ENCODE measurements around the gene PCSK1N.

PCSK1N gene

GRCh38 chrX:48791063-48791820, 44.2 kb downstream of the PCSK1N start:
- DNase-seq (ENCODE audit: low spot score), result no peak
- no peak for TF ChIP-seq CTCF (IDR thresholded peaks at IDR 0.05; ENCODE audit: borderline replicate concordance, control extremely low read depth, extremely low read depth, insufficient read depth, missing control alignments)
- in situ Hi-C loops (cut with MboI; ENCODE audit: low sequenced_read_pairs, unreplicated experiment), result no loop called here

DNA sequence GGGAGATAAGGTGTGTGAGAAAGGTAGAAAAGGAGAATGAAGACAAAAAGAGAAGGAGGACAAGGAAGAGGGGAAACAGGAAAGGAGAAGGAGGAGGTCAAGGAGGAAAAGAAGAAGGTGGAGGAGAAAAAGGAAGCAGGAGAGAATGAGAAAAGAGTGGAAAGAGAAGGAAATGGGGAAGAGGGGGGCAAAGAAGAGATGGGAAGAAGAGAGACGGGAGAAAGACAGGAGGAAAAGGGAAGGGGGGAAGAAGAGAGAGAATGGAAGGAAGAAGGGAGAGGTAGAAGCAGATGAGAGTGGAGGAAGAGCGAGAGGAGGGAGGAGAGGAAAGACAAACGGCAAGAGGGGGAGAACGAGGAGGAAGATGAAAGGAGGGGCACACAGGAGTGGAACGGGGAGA, 44.9 kb downstream of the PCSK1N start:
- in situ Hi-C loops (cut with MboI; ENCODE audit: low sequenced_read_pairs, unreplicated experiment), result no loop called here
- DNase-seq (ENCODE audit: low spot score), result no peak
- no peak for TF ChIP-seq CTCF (IDR thresholded peaks at IDR 0.05; ENCODE audit: borderline replicate concordance, control extremely low read depth, extremely low read depth, insufficient read depth, missing control alignments)

DNA sequence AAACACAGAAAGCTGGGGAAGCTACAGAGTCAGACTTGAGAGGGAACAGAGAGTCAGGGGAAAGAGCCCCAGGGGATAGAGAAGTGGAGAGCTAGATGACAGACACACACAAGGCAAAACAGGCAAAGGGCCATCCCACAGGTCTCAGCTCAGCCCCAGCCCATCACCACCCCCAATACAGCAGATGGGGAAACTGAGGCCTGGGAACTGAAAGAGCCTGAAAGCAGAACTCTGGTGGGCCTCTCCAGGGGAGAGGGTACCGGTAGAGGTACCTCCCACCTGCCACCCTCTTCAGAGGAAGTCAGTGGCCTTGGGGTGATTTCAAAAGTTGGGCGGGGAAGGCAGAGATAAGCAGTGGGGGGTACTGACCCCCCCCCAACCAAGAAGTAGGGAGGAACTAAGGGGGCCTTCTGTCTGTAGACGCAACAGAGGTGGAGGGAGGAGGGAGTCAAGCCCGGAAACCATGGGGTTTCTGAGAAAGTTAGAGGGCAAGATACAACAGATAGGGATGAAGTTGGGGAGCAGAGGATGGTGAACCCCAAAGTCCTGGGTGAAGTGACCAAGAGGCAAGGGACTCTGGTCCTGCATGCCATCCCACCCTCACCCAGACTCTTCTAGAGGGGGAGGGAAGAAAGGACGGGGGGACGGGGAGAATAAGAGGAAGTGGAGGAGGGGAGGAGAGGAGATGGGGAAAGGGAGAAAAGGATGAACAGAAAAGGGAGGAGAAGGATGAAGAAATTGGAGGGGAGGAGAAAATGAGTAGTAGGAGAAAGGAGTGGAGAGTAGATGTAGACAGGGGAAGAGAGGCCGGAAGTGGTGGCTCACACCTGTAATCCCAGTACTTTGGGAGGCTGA, 45.8 kb downstream of the PCSK1N start:
- no peak for TF ChIP-seq CTCF (IDR thresholded peaks at IDR 0.05; ENCODE audit: borderline replicate concordance, control extremely low read depth, extremely low read depth, insufficient read depth, missing control alignments)
- no peak for DNase-seq (ENCODE audit: low spot score)
- in situ Hi-C loops (cut with MboI; ENCODE audit: low sequenced_read_pairs, unreplicated experiment), result no loop called here

GRCh38 chrX:48787505-48788443, 47.6 kb downstream of the PCSK1N start:
- TF ChIP-seq CTCF (IDR thresholded peaks at IDR 0.05; ENCODE audit: borderline replicate concordance, control extremely low read depth, extremely low read depth, insufficient read depth, missing control alignments), result no peak
- in situ Hi-C loops (cut with MboI; ENCODE audit: low sequenced_read_pairs, unreplicated experiment), result no loop called here
- DNase-seq (ENCODE audit: low spot score), result no peak

GRCh38 chrX:48786825-48787504, 48.4 kb downstream of the PCSK1N start:
- in situ Hi-C loops (cut with MboI; ENCODE audit: low sequenced_read_pairs, unreplicated experiment), result no loop called here
- TF ChIP-seq CTCF (IDR thresholded peaks at IDR 0.05; ENCODE audit: borderline replicate concordance, control extremely low read depth, extremely low read depth, insufficient read depth, missing control alignments), result no peak
- DNase-seq (ENCODE audit: low spot score), result no peak

All from GM13976 (cell line).